T-helper 22 cell (primary cell): ENCODE results near the gene DPEP3.

Source experiments
- DNase-seq: peaks from one replicate; pipeline ENCODE4 v3.0.0-alpha.2; 2020; ENCODE audit warnings: low read depth

The DPEP3 gene

GRCh38 chr16:67930191-67930590 is 50.1 kb downstream of the DPEP3 start:
- DNase-seq: no peak

- DNase-seq: peak; percentile 49
Measured at GRCh38 chr16:67928561-67929364, 51.5 kb downstream of the DPEP3 start.

- DNase-seq: no peak
Measured at GRCh38 chr16:67928147-67928546, 52.2 kb downstream of the DPEP3 start.

- no peak for DNase-seq
Measured at GRCh38 chr16:67927131-67927941, 53.0 kb downstream of the DPEP3 start.

- DNase-seq: no peak
Measured at GRCh38 chr16:67926181-67926750, 54.0 kb downstream of the DPEP3 start.
